RPMI7951 (cell line): ENCODE data around the gene VSIG10. TPM values are rescaled to one million over a fixed set of nuclear protein-coding genes. Genes with fewer than 3 reads are reported as not detected.

ENCODE experiments used
- DNase-seq: peaks from one replicate; pipeline ENCODE4 v3.0.0-alpha.2; 2012; ENCODE audit warnings: low read depth
- total RNA-seq: library from RNA; depleted of rRNA; stranded (reverse); fragments of >200 nt; shearing (Covaris generic); gene quantifications from 2 replicates; pipeline ENCODE4 v1.2.3, GENCODE V29; 2014

VSIG10 gene
- total RNA-seq, 1 experiment from 2014 or later: 18.3 TPM

GRCh38 chr12:118060301-118061010 is 43.4 kb downstream of the VSIG10 start:
- peak; percentile 48 for DNase-seq

GRCh38 chr12:118059341-118060191 is 44.2 kb downstream of the VSIG10 start:
- peak; percentile 27 for DNase-seq

DNA sequence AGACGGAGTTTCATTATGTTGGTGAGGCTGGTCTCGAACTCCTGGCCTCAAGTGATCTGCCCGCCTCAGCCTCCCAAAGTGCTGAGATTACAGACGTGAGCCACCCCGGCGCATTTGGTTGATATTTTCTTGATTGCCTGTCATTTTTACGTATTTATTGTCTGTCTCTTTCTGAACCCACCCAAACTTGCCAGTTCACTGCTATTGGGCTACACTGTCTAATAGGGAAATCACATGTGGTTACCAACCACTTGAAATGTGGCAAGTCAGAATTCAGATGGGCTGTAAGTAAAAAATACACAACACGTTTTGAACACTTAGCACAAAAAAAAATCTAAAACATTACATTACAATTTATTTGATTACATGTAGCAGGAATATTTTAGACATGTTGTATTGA is 44.9 kb downstream of the VSIG10 start:
- DNase-seq: no peak

DNA sequence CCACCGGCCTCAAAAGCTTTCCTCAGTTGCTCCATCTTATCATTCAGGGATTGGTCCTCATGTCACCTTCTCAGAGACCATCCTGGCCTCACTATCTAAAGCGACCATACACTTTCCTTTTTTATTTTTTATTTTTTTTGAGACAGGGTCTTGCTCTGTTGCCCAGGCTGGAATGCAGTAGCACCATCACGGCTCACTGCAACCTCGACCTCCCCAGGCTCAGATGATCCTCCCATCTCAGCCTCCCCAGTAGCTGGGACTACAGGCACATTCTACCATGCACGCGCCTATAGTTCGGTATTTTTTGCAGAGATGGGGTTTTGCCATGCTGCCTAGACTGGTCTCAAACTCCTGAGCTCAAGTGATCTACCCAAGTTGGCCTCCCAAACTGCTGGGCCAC is 45.6 kb downstream of the VSIG10 start:
- no peak for DNase-seq

DNA sequence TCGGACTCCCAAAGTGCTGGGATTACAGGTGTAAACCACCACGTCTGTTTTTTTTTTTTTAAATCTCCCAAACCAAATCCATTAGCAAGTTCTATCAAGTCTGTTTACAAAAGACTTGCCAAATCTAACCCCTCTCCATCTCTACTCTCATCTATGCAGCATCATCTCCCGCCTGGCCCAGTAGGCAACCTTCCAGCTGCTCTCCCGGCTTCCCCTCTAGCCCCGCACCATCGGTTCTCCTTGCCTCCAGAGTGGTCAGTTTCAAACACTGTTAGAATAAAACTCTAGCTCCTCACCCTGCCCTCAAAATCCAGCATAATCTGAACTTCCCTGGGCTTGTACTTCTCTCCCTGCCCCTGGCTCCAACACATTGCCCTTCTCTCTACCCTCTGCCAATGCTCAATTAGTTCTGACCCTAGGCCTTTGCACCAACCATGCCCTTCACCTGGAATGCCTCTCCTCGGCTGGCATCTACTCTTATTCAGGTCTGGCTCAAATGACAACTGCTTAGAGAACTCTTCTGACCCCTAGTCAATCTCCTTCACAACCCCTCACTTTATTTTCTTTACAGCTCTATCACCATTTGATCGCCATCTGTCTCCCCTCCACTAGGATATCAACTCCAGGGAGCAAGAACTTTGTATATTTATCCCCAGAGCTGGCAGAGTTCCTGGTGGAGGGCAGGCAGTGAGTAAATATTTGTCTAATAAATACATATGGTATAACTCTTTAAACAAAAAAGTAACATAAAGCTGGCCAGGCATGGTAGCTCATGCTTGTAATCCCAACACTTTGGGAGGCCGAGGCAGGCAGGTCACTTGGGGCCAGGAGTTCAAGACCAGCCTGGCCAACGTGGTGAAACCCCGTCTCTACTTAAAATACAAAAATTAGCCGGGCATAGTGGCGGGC is 47.7 kb downstream of the VSIG10 start:
- DNase-seq: no peak

- peak; percentile 55 for DNase-seq
These were observed 48.7 kb downstream of the VSIG10 start for GRCh38 chr12:118055144-118055557.

DNA sequence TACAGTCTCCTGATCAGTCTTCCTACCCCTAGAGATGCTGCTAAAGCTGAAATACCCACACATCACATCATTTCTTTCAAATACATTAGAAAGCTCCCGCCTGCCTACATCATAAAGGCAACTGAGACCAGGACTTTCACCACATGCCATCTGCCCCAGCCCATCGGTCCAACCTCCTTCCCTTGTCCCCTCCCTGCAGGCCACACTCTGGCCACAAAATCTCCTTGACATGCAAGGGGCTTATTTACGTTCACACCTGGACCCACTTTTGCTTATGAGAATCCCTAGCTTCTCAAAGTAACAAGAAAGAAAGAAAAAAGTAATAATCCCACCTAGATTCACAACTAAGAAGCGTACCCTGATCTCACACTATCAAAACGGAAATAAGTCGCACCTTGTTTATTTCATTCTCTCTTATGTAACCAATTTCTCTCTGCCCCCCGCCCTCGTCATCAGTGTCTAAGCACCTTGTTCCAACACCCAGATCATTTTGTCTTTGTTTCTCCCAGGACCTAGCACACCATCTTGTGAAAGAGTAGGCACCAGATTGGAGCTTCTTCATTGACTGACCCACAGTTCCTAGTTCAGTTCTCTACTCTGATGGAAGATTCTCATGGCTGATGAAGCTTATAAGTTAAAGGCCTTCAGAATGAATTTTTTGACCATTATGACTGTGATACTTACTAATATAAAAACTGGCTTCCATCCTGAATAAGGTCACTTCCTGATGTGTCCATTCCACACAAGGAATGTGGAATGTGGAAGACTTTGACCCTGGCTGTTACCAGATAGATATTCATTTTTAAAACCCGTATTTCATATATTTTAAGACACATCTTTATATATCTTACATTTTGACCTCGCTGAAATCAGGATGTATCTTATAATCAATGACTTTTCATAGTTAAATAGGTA is 50.5 kb downstream of the VSIG10 start:
- DNase-seq: no peak

- peak; percentile 99 for DNase-seq
These were observed 51.3 kb downstream of the VSIG10 start for GRCh38 chr12:118052324-118053070.

DNA sequence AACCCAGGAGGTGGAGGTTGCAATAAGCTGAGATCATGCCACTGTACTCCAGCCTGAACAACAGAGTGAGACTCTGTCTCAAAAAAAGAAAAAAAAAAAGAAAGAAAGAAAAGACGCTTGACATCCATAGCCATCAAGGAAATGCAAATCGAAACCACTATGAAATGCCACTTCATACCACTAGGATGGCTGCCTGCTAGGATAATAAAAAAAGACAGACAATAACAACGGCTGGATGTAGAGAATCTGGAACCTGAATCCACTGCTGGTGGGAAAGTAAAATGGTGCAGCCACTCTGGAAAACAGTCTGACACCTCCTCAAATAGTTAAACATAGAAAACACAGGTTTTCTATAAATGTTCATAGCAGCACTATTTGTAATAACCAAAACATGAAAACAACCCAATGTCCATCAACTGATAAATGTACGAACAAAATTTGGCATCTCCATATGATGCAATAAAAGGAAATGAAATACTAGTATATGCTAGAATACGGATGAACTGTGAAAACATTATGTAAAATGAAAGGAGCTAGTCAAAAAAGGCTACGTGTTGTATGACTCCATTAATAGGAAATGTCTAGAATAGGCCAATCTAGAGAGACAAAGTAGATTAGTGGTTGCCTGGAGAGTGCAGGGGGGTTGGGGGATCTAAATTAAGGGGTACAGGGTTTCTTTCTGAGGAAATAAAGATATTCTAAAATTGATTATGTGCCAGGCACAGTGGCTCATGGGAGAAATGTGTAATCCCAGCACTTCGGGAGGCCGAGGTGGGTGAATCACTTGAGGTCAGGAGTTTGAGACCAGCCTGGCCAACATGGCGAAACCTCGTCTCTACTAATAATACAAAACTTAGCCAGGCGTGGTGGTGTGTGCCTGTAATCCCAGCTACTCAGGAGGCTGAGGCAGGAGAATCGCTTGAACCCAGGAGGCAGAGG is 52.6 kb downstream of the VSIG10 start:
- DNase-seq: no peak

DNA sequence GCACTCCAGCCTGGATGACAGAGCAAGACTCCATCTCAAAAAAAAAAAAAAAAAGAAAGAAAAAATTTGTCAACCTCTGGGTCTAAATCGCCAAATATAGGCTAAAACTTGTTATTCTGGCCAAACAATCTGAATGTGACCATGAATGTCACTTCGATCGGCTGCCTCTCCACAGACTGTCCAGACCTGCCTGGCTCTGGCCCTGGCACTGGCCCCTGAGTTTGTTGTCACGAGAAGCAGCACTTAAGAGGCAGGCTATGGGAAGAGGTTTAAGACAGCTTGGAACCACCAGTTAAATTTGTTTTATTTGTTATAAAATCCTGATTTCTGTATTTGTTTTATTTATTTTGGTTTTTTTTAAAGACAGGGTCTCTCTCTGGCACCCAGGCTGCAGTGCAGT is 57.4 kb downstream of the VSIG10 start:
- DNase-seq: no peak

GRCh38 chr12:118044577-118044976 is 59.2 kb downstream of the VSIG10 start:
- DNase-seq: no peak

GRCh38 chr12:118044075-118044474 is 59.7 kb downstream of the VSIG10 start:
- no peak for DNase-seq

GRCh38 chr12:118042091-118042490 is 61.7 kb downstream of the VSIG10 start:
- DNase-seq: no peak

DNA sequence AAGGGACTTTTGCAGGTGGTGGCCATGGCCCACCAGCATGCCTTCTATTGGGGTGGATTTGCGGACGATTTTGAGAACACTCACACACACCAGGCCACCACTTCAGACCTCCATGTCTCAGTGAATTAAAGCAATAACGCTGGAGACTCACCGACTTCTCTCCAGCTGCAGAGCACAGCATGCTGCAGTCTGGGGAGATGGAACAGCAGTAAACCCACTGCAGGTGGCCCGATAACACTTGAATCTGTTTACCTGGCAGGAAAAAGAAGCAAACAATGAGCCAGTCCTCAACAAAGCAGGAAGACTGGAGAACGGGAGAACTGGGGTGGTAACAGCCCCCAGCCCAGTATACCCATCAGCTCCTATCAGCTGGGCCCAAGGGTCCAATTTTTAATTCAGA is 65.7 kb downstream of the VSIG10 start:
- DNase-seq: no peak

- no peak for DNase-seq
These were observed 67.0 kb downstream of the VSIG10 start for GRCh38 chr12:118036672-118037411.

- peak; percentile 36 for DNase-seq
These were observed 68.4 kb downstream of the VSIG10 start for GRCh38 chr12:118035190-118036041.

- DNase-seq: peak; percentile 59
These were observed 69.2 kb downstream of the VSIG10 start for GRCh38 chr12:118034429-118035189.
